ENCODE data around the gene FCER1G.

The FCER1G gene

DNA sequence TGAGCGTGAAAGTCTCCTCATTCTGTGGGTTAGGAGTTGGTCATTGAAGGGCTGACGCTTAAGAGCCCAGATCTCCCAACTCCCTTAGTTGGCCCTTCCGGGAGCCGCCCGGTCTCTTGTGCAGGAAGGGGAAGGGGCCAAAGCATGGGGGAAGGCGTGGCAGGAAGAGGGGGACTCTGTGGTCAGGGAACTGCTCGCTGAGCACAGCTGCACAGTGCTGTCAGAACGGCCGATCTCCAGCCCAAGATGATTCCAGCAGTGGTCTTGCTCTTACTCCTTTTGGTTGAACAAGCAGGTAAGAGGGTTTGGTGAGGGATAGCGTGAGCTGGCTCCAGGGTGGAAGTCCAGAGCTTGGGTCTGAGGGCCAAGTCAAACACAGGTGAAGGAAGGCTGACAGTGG, at the start of gene FCER1G:
Gene FCER1G (plus strand): TSS at position 220 of the 400 bp plus-strand sequence. CDS start 27 bp downstream, at position 247.
- DNase-seq (ENCODE audit: low read depth), result no peak

DNA sequence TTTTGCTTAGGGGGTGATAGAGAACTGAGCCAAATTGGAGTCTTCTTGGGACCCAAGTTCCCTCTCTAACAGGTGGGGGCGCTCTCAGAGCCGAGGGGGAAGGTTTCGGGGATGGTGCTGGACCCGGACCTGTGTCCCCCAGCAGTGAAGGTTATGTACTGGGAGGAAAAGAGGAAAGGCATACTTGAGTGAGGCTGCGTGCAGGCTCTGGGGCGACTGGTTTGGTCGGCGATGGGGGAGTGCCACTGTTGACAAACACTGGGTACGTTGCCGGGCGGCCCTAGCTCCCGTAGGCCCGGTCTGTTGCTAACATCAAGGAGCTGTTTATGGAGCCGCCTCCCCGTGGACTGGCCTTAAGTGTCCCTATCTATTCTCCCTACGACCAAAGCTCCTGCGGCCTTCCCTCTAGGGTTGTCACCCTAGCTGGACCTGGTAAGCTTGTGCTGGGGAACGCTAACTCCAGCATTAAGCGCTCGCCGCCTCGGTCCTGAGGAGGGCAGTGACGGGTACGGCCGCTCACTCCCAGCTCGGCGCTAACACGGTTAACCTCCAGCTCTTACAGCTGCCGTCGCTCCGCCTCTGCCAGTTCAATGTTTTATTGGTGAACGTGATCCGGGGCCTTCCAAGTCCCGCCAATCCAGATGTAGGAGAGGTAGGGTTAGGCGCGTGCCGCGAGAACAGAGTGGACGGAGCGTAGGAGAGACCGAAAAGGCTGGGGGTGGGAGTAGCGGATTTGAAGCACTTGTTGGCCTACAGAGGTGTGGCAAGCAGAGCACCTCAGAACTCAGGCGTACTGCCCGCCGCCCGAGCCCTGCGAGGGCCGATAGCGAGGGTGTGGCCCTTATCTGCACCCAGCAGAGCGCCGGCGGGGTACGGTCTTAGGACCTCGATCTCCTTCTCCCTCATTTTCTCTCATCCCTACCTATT, 49.1 kb upstream of the FCER1G start, which contains the start of gene PPOX:
Gene PPOX (plus strand): TSS at position 685 of the 927 bp plus-strand sequence. CDS start 422 bp downstream, outside the sequence.
- peak; percentile 85 for DNase-seq (ENCODE audit: low read depth)

DNA sequence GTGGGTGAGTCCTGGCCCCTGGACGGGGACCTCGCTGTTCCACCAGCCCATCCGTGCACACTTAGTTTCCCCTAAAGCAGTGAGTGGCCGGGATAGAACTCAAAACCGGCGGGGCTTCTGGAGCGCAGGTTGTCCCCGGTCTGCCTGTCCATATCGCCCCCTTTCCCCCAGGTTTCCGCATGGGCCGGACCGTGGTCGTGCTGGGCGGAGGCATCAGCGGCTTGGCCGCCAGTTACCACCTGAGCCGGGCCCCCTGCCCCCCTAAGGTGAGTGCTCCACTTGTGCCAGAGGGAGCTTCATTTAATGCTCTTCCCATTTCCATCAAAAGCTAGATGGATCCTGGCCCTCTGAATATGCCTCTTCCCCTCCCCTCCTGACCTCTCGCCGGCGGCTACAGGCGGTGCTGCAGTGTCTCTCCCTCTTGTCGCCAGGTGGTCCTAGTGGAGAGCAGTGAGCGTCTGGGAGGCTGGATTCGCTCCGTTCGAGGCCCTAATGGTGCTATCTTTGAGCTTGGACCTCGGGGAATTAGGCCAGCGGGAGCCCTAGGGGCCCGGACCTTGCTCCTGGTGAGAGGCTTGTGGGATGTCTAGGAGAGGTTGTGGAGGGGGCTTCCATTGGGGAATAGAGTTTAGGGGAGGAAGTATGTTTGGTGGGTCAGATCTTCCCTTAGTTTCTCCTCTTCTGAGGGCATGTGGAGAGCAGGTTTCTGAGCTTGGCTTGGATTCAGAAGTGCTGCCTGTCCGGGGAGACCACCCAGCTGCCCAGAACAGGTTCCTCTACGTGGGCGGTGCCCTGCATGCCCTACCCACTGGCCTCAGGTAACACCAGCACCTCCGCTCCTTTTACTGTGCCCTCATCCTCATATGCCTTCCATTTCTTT, 48.2 kb upstream of the FCER1G start:
- no peak for DNase-seq (ENCODE audit: low read depth)

DNA sequence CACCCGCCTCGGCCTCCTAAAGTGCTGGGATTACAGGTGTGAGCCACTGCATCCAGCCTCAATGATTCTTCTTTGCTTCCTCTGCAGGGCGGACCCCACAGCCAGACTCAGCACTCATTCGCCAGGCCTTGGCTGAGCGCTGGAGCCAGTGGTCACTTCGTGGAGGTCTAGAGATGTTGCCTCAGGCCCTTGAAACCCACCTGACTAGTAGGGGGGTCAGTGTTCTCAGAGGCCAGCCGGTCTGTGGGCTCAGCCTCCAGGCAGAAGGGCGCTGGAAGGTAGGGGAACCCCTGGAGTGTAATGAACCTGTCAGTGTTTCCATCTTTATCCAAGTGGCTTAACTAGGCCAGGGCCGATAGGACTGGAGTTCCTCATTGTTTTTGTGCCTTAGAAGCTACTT, 46.2 kb upstream of the FCER1G start:
- no peak for DNase-seq (ENCODE audit: low read depth)

DNA sequence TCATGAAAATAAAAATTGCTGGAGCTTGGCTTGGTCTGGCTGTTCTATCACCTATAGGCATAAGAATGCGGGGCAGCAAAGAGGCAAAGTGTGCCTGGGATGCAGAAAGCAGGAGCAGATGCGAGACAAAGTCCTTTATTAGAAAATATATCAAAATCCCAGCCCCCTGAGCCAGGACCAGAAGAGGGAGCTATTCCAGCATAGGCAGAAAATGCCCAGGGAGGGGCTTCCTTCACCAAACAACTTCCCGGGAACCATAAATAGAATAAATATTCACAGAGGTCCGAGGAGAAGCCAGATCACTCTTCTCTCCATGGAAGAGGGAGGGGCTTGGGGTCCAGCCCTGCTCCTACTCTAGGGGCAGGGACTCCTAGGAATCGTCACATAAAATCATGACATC, 43.9 kb upstream of the FCER1G start:
- no peak for DNase-seq (ENCODE audit: low read depth)

DNA sequence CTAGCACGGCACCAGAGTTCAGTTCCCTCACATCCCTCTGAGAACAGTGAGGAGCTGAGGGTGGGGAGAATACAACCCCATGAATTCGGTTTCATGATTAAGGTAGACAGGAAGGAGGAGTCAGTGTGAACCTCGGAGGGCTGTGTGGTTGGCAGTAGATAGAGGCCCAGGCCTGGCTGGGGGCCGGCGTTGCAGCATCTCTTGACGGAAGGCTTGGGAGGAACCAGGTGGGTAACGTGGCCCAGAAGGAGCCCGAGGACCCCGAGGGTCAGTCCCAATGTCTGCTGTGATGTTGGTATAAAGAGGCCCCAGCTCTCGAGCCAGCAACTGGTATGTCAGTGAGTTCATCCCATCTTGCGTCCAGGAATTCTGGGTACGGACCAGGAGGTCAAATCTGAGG, 43.4 kb upstream of the FCER1G start:
- no peak for DNase-seq (ENCODE audit: low read depth)

DNA sequence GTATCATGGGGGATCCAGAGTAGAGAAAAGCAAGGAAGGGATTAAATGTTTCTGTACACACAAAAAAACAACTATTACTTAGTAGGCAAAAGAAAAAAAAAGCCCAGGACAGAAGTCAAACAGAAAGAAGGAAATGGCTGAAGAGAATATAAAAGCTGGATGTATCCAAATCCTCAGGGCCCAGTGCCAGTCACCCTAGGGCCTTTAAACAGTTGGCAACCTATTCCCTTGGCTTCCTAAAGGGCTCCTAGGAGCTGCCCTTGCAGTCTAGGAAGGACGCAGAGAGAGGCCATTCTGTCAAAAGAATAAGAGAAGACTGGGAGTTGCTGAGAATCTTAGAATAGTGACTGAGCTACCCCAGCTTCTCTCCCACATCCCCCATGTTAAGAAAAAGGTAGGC, 42.7 kb upstream of the FCER1G start:
- no peak for DNase-seq (ENCODE audit: low read depth)

DNA sequence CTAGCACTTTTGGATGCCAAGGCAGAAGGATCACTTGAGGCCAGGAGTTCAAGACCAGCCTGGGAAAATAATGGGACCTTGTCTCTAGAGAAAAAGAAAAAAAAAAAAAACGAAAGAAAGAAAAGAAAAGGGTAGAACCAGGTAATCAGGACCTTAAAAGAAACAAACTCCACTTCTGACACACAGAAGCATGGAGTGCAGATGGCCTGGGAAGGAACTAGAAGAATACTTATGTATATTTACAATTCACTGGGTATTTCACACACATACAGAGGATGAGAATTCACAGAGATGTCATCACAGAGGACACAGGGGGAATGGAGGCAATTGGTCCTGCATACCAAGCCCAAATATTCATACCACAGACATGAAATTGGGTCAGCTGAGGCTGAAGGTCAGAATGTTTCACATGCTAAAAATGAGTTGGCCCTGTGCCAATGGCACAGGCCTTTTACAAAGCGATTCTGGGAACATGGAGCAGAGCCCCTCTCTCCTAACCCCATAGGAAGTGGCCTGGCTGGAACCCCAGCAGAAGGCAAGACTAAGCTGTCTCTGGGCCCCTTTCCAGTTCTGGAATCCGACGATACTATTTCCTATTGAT, 42.2 kb upstream of the FCER1G start:
- no peak for DNase-seq (ENCODE audit: low read depth)

DNA sequence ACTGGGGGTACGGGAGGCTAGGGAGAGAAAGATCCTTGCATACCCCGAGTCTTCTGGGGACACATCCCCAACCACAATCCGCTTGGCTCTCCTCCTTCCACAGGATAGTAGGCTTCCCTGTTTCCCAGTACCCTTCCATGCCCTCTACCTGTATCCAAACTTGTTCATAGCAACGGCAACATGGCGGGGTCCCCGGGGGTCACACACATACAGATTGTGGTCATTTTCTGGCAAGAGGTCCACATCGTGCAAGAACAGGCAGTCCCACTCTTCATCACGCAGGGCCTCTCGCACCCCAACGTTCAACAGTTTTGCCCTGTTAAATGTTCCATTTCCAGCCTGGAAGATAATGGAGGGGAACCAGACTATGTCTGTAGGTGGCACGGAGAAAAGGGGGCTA, 41.4 kb upstream of the FCER1G start:
- no peak for DNase-seq (ENCODE audit: low read depth)

DNA sequence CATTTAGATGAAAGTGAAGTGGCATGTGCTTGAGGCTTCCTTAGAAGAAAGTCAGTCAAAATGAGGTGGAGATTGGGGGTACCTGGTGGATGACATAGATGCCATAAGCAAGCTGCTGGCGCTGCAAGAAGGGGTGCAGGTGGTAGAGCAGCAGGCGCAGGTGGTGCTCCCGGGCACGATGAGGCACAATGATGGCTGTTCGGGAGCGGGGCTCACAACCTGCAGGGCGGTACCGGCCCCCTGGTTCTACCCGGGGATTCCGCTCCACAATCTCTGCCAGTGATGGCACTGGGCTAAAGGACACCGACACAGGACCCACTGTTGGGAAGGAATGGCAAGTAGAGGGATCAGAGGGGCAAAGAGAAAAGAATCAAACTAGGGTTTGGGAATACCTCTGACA, 40.2 kb upstream of the FCER1G start:
- no peak for DNase-seq (ENCODE audit: low read depth)

DNA sequence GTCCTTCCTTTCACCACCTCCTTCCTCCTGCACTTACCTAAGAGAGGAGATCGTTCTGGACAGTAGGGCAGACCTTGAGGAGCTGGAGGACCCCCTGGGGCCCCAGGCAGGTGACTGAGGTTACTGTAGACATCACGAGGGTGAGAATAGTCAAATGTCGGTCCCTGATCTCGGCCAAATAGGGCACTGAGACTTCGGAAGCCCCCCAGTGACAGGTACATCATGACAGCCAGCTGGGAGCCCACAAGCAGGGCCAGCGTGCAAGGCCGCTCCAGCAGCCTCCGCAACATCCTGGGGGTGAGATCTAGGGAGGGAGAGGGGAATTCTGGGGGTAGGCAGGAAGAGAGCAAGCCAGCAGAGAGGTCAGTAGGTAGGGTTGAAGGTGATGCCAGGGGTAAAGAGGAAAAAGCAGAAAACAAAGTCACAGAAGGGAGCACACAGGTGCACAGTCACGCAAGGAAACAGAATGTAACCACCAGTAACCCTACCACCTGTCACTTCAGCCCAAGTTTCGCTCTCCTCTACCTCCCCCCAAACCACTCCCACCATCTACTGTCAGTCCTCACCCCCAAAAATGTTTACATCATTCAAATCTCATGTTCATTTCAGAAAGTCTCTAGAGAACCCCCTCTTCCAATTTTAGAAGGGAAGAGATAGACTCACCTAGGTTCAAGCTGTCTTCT, 39.2 kb upstream of the FCER1G start:
- no peak for DNase-seq (ENCODE audit: low read depth)

DNA sequence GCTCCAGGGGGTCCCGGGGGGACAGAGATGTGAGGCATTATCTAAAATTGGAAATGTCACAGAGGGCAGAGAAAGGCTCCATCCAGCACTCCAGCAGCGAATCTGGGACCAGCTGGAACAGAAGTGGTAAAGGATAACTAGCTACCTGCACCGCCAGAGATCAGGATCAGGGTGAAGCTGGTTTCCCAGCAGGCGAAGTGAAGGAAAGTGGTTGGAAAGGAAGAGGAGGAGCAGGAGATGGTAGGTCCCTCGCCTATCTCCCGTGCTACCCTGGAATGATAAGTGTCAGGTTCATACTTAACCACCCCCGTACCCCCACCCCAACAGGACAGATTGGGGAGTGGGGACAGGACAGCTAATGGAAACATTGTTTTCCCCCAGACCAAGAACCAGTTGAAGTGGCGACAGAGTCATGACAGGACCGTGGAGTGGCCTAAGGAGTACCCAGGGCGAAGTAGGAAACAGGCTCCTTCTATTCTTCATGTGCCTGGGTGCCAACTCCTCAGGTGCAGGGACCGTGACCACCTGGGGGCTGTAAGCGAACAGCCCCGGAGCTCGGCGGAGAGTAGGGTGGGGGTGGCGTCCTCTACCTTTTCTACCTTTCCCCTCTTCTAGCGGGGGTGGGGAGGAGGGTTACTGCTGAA, 38.5 kb upstream of the FCER1G start:
- DNase-seq (ENCODE audit: low read depth), result no peak

DNA sequence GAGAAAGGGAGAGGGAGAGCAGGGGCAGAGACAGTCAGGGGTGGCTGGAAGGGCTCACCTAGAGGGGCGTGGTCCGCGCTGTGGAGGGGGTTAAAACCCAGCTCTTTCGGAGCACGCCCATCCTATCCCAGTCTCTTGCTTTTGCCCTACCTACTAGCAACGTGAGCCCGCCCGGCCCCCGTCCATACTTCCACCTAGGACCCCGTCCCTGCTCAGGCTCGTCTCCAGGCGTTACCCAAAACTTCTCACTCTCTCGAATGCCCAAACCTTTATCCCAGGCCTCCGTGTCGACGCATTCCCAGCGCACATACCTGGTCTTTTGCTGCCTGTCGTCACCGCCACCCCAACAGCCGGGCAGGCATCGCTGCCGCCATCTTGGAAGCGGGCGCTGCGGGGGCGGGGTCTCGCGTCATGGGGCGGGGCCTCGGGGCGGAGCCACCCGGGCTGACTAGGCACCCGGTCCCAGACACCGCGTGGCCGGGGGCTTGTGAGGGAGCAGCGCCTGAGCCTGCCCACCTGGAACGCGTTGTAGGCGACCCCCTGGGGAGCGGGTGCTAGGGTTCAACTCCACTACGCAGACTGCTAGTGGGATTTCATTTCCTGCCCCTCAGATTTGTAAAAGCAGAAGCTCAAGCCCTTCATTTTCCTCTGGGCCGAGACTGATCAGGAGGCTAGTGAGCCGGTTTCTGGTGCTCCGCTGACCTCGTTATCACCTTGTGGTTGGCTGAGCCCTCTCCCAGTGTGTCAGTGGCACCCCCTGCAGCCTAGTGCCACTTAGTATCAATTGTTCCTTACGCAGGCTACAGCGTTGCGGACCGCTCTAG, 37.8 kb upstream of the FCER1G start, which contains the start of gene B4GALT3:
Gene B4GALT3 (minus strand): TSS at position 396 of the 824 bp plus-strand sequence. CDS start 1,447 bp downstream, outside the sequence.
- peak; percentile 97 for DNase-seq (ENCODE audit: low read depth)

DNA sequence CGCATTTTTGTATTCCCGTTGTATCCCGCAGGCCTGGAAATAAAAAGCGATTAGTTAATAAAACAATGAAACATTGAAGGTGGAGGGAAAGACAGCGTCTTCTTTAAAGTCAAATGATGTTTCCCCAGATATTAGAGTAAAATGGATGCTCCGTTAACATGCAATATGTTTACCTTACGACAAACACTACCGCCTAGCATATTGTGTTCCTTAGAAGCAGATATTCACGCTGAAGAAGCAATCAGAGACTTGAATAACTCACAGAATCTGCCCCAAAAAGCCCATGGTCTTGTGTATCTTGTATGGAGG, 37.2 kb upstream of the FCER1G start:
- DNase-seq (ENCODE audit: low read depth), result no peak

DNA sequence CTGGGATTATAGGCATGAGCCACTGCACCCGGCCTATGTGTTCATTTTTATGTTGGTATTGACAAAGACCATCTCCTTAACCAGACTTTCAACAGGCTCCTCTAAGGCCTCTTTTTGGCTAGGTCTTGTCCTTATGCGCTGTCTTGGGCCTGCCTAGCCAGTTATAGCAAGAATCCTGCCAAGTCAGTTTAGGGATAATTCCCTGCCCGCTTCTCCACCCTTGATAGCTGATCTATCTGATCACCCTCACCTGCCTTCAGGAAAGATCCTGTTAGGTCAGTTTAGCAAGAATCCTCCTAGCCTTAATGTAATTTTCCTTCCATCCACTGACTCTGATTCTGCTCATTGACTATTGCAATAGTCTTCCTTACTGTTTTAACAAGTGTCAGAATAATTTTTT, 35.4 kb upstream of the FCER1G start:
- no peak for DNase-seq (ENCODE audit: low read depth)

DNA sequence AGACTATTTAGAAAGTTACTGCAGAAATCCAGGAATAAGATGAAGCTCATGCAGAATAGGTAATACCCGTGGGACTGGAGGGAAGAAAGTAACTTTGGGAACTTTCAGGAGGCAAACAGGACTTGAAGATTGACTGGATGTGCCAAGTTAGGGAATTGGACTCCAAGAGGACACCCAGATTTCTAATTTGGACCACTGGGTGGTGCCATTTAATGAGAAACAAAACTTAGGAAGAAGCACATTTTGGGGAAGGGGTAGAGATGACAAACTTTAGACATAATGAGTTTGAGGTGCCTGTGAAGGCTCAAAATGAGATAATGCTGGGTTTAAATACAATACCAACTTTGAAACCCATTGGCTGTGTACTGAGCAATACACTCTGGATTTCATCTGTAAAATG, 34.5 kb upstream of the FCER1G start:
- DNase-seq (ENCODE audit: low read depth), result no peak

DNA sequence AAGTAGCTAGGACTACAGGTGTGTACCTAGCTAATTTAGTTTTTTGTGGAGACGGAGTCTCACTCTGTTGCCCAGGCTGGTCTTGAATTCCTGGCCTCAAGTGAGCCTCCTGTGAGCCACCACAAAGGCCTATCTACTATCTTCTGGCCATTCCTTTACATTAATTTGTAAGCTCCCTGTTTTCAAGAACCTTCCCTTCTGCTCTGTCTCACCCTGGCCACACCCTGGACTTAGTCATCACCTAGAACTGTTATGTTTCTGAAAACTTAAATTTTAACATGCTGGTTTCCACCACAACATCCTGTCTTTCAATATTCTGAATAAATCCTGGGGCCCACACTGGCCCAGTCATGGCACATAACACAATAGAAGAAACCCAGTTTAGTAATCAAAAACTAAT, 32.9 kb upstream of the FCER1G start:
- DNase-seq (ENCODE audit: low read depth), result no peak

DNA sequence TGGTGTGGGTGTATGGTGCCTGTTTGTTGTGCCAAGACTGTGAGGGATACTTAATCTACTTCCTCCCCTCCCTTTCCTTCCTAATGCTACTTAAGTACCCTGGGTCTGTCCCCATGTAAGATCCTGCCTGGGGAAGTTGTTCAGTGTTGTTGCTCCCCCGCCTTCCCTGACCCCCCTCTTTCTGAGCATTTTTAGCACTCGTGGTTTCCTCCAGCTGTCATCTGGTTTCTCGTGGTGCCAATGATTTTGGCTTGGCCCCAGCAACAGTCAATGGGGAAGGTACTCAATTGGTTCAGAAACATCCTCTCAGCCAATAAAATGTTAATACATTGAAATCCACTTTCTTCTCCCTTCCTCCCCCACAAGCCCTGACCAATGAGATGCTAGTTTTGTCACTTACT, 29.8 kb upstream of the FCER1G start:
- DNase-seq (ENCODE audit: low read depth), result no peak

DNA sequence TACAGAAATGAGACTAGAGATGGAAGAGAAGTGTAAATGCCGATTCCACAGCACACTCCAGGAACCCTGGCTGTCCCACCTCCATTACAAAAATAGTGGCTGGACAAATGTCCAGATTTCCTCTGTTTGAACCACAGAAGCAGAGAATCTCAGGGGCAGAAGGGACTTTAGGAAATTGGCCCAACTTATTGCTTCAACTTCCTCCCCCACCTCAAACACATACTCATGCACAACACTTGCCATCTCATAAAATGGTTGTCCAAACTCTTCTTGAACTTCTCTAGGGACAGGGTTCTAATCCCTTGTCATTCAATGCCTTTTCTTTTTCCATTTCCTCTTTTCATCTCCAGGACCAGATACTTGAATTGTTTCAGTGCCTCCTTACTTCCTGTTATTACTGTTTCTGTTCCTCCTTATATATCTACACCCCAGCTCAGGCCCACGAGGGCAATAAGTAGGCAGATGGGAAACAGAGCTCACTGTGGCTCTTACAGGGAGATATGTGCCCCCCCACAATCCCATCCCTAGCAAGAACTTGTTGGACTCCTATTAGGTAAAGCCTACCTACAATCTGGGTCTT, 29.3 kb upstream of the FCER1G start:
- no peak for DNase-seq (ENCODE audit: low read depth)

DNA sequence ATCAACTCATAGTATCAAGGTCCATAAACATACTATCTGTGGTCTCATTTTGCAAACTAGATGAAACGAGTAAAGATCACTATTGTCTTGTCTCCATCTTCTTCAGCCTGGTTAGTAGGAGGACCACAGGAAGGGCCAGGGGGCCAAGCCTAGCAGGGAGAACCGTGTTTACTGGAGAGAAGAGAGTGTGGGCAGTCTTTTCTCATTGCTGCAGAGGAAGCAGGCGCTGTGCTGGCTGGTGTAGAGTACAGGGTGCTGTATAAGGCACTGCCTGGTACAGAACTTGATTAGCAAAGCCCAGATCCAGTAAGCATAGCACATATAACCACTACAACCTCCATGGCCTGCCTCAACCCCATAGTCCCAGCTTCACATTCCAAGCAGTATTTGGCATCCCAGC, 27.8 kb upstream of the FCER1G start:
- no peak for DNase-seq (ENCODE audit: low read depth)

All from stimulated activated CD8-positive, alpha-beta memory T cell treated with anti-CD3 and anti-CD28 coated beads, Interleukin-7, amount 100 ng/mL, for 24 hours (primary cell).